Keratinocyte (primary cell): Measurements from ENCODE around the gene HHIPL1. TPM values are rescaled to one million over a fixed set of nuclear protein-coding genes. Genes with fewer than 3 reads are reported as not detected.

ENCODE experiments used
- DNase-seq: peaks from one replicate; pipeline ENCODE4 v3.0.0-alpha.2; 2011; ENCODE audit warnings: low read depth, missing footprints, low spot score
- FAIRE-seq: peaks from 2 replicates; lab custom pipeline; 2011; peaks lifted over from hg19 to GRCh38; lab: Jason Lieb, UNC
- H2AFZ ChIP-seq: 2 replicates; pipeline ENCODE4 v1.6.0; 2012; ENCODE audit warnings: low read length, control low read depth, inconsistent platforms; ENCODE audit not compliant: control insufficient read depth
- H3K27ac ChIP-seq: 2 replicates; pipeline ENCODE4 v1.5.1; 2011; ENCODE audit warnings: low read length; ENCODE audit not compliant: control insufficient read depth, insufficient read depth
- H3K27me3 ChIP-seq: 3 replicates; pipeline ENCODE4 v1.6.0; 2011; ENCODE audit warnings: low read length; ENCODE audit not compliant: control insufficient read depth, insufficient read depth; ENCODE audit errors: extremely low read depth
- H3K36me3 ChIP-seq, 2 experiments: 2 replicates in 1 of 2; 3 replicates in 1 of 2; pipeline ENCODE4 v1.5.1; 2011; ENCODE audit warnings: low read length in 2 of 2, mild to moderate bottlenecking in 1 of 2; ENCODE audit not compliant: control insufficient read depth in 2 of 2, insufficient read depth in 2 of 2; ENCODE audit errors: extremely low read depth in 1 of 2
- H3K4me1 ChIP-seq: 3 replicates; pipeline ENCODE4 v1.5.1; 2011; ENCODE audit warnings: low read length; ENCODE audit not compliant: control insufficient read depth, insufficient read depth; ENCODE audit errors: extremely low read depth
- H3K4me2 ChIP-seq: 3 replicates; pipeline ENCODE4 v1.6.0; 2011; ENCODE audit warnings: low read depth, low read length; ENCODE audit not compliant: control insufficient read depth, insufficient read depth; ENCODE audit errors: extremely low read depth
- H3K4me3 ChIP-seq, 3 experiments: fragments of 200-600 bp in 1 of 3; sonication (generic) in 1 of 3; 2 replicates in 2 of 3; 3 replicates in 1 of 3; pipeline ENCODE4 v1.5.1; 2011 to 2016; ENCODE audit warnings: low read length in 3 of 3, mild to moderate bottlenecking in 3 of 3, control low read depth in 2 of 3, inconsistent platforms in 1 of 3, low read depth in 1 of 3, mixed read lengths in 1 of 3, mixed run types in 1 of 3, moderate library complexity in 1 of 3; ENCODE audit not compliant: control insufficient read depth in 2 of 3, insufficient read depth in 2 of 3; ENCODE audit errors: extremely low read depth in 1 of 3
- H3K79me2 ChIP-seq: 2 replicates; pipeline ENCODE4 v1.6.0; 2012; ENCODE audit warnings: low read length; ENCODE audit not compliant: control insufficient read depth, insufficient read depth
- H3K9ac ChIP-seq: 3 replicates; pipeline ENCODE4 v1.6.0; 2011; ENCODE audit warnings: low read length; ENCODE audit not compliant: control insufficient read depth, insufficient read depth; ENCODE audit errors: extremely low read depth
- H3K9me1 ChIP-seq: 3 replicates; pipeline ENCODE4 v1.6.0; 2011; ENCODE audit warnings: low read length; ENCODE audit not compliant: control insufficient read depth, insufficient read depth; ENCODE audit errors: extremely low read depth
- H3K9me3 ChIP-seq: 2 replicates; pipeline ENCODE4 v1.5.1; 2012; ENCODE audit warnings: low read depth, low read length; ENCODE audit not compliant: control insufficient read depth
- H4K20me1 ChIP-seq: 3 replicates; pipeline ENCODE4 v1.6.0; 2011; ENCODE audit warnings: low read length; ENCODE audit not compliant: control insufficient read depth, insufficient read depth; ENCODE audit errors: extremely low read depth
- CTCF ChIP-seq, 3 experiments: IDR thresholded peaks in 1 of 3; conservative IDR thresholded peaks in 1 of 3; optimal IDR thresholded peaks in 1 of 3; 2 replicates in 2 of 3; 3 replicates in 1 of 3; pipeline versions ENCODE3 to v1.5.1; 2011; ENCODE audit warnings: low read length in 3 of 3, mild to moderate bottlenecking in 3 of 3, moderate library complexity in 2 of 3, control low read depth in 1 of 3, inconsistent platforms in 1 of 3; ENCODE audit not compliant: insufficient read depth in 2 of 3; ENCODE audit errors: extremely low read depth in 1 of 3
- EZH2 ChIP-seq: IDR thresholded peaks from one replicate; pipeline ENCODE4 v1.6.1; 2012; ENCODE audit warnings: inconsistent platforms, mild to moderate bottlenecking, low read length, moderate library complexity
- dilution Hi-C: fragments of 300-500 bp; cut with MboI; formaldehyde crosslinking; loops from one replicate; pipeline ENCODE4 v1.7.0; 2020; ENCODE audit warnings: low sequenced_read_pairs; ENCODE audit not compliant: extremely low pct_ligation_motif_present
- polyA plus RNA-seq, 5 experiments: library from polyadenylated mRNA; depleted of rRNA in 3 of 5; stranded (reverse) in 3 of 5; stranded (forward) in 1 of 5; unstranded in 1 of 5; fragments of >200 nt; gene quantifications; 1 replicate in 1 of 5; 2 replicates in 3 of 5; 3 replicates in 1 of 5; pipeline versions ENCODE4 v1.2.1 to v1.2.3, GENCODE V29; 2011 to 2012; ENCODE audit warnings: missing spikeins in 2 of 5, low read depth in 1 of 5, low replicate concordance in 1 of 5

HHIPL1 gene
- polyA plus RNA-seq, 1 donor (not counting 4 experiments of a cell fraction or from before 2014, with no cell fraction given): 0.08 TPM

- Histone ChIP-seq H4K20me1 (no peaks in the 10 kb centered on the region), H3K9ac (no peak overlapping the region), H3K36me3 (no peaks in the 10 kb centered on the region), H3K79me2 (no peaks in the 10 kb centered on the region), H3K9me1 (no peaks in the 10 kb centered on the region), H2AFZ (no peak overlapping the region), H3K4me3 (no peak overlapping the region), H3K9me3 (peaks cover 9% of the 10 kb centered on the region), H3K4me1 (peaks cover 5% of the 10 kb centered on the region), H3K27me3 (peaks cover 8% of the 10 kb centered on the region), H3K27ac (no peak overlapping the region), H3K4me2 (no peak overlapping the region)
- no peak for FAIRE-seq
- DNase-seq: no peak
- TF ChIP-seq CTCF (optimal IDR thresholded peaks at IDR 0.05 in 1 of 3, IDR thresholded peaks at IDR 0.05 in 1 of 3, conservative IDR thresholded peaks at IDR 0.05 in 1 of 3; ENCODE audit: extremely low read depth in 1 of 3, insufficient read depth in 2 of 3, low read length in 3 of 3) (no peak), EZH2 (no peak)
- dilution Hi-C loops: no loop called here
These were observed 36.3 kb downstream of the HHIPL1 start for GRCh38 chr14:99681101-99681831.

GRCh38 chr14:99681832-99682148 lies 36.9 kb downstream of the HHIPL1 start:
- no peak overlapping the region for H3K27ac ChIP-seq
- H3K79me2 ChIP-seq: no peaks in the 10 kb centered on the region
- peaks cover 5% of the 10 kb centered on the region for H3K4me1 ChIP-seq
- no peak overlapping the region for H3K4me3 ChIP-seq
- H2AFZ ChIP-seq: no peak overlapping the region
- H3K9me1 ChIP-seq: no peaks in the 10 kb centered on the region
- DNase-seq: no peak
- no peak overlapping the region for H3K9ac ChIP-seq
- no peaks in the 10 kb centered on the region for H3K36me3 ChIP-seq
- peaks cover 4% of the 10 kb centered on the region for H3K27me3 ChIP-seq
- no peak for FAIRE-seq
- peaks cover 9% of the 10 kb centered on the region for H3K9me3 ChIP-seq
- no peak overlapping the region for H3K4me2 ChIP-seq
- dilution Hi-C loops: no loop called here
- no peak for TF ChIP-seq CTCF (optimal IDR thresholded peaks at IDR 0.05 in 1 of 3, IDR thresholded peaks at IDR 0.05 in 1 of 3, conservative IDR thresholded peaks at IDR 0.05 in 1 of 3; ENCODE audit: extremely low read depth in 1 of 3, insufficient read depth in 2 of 3, low read length in 3 of 3)
- no peak for TF ChIP-seq EZH2
- no peaks in the 10 kb centered on the region for H4K20me1 ChIP-seq
